ENCODE results near the gene FOXL3. TPM values are rescaled to one million over a fixed set of nuclear protein-coding genes. Genes with fewer than 3 reads are reported as not detected.

Gene FOXL3
- total RNA-seq, 1 experiment from 2014 or later, result not detected

DNA sequence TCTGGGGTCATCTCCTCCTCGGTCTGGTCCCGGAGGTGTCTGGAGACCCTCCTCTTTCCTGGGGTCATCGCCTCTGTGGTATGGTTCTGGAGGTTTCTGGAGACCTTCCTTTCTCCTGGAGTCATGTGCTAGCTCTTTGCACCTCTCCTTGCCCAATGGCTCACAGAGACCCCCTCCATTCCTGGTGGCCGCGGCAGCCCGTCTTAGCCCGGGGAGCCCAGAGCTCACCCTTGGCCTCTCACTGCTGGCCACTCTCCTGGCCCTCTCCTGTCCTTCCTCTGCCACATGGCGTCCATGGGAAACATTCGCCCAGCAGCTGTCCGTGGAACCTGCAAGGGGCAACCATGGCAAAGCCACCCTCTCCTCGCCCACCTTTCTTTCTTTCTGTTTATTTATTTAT lies 20.2 kb upstream of the FOXL3 start:
- Mint-ChIP-seq H3K27ac (ENCODE audit: unreplicated experiment) (no peak overlapping the region), H3K4me1 (ENCODE audit: low read depth, unreplicated experiment) (peaks cover 4% of the 10 kb centered on the region), H3K36me3 (ENCODE audit: insufficient read depth, unreplicated experiment) (no peaks in the 10 kb centered on the region), H3K9me3 (ENCODE audit: low read depth, unreplicated experiment) (peaks cover 12% of the 10 kb centered on the region), H3K27me3 (ENCODE audit: unreplicated experiment) (peaks cover 74% of the 10 kb centered on the region), H3K4me3 (ENCODE audit: low read depth, unreplicated experiment) (no peak overlapping the region)
- no TSS peak for BruUV-seq (replicated peaks)
- CTCF ChIA-PET, result no interaction called here
- DNase-seq, result no peak
- intact Hi-C loops (cut with micrococcal nuclease; ENCODE audit: unreplicated experiment), result no loop called here
- TF ChIP-seq, protein P1, sequence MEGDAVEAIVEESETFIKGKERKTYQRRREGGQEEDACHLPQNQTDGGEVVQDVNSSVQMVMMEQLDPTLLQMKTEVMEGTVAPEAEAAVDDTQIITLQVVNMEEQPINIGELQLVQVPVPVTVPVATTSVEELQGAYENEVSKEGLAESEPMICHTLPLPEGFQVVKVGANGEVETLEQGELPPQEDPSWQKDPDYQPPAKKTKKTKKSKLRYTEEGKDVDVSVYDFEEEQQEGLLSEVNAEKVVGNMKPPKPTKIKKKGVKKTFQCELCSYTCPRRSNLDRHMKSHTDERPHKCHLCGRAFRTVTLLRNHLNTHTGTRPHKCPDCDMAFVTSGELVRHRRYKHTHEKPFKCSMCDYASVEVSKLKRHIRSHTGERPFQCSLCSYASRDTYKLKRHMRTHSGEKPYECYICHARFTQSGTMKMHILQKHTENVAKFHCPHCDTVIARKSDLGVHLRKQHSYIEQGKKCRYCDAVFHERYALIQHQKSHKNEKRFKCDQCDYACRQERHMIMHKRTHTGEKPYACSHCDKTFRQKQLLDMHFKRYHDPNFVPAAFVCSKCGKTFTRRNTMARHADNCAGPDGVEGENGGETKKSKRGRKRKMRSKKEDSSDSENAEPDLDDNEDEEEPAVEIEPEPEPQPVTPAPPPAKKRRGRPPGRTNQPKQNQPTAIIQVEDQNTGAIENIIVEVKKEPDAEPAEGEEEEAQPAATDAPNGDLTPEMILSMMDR (IDR thresholded peaks at IDR 0.05; ENCODE audit: unreplicated experiment), result no peak

DNA sequence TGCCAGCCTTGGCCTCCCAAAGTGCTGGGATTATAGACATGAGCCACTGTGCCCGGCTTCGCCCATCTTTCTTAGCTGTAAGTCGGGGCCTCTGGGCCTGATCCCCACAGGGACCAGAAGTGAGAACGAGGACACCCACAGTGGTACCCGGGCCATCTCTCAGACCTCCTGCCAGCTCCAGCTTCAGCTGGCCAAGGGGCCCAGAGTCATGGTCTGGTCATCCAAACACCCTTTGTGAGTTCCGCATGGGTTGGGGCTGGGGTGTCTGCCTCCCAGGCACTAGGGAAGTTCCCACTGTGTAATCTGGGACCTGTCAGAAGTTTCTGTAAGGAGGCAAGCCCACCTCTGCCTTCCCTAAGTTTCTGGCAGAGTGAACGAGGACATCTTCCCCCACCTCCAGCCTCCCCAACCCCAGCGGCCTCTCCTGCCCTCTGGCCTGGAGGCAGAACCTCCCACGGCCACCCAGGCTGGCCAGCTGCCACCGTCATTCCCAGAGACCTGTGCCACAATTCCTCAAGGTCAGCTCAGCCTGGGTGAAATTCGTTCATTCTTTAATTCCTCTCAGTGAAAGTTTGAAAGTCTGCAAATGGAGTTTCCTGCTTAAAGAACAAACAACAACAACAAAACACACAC lies 19.5 kb upstream of the FOXL3 start:
- no TSS peak for BruUV-seq (replicated peaks)

DNA sequence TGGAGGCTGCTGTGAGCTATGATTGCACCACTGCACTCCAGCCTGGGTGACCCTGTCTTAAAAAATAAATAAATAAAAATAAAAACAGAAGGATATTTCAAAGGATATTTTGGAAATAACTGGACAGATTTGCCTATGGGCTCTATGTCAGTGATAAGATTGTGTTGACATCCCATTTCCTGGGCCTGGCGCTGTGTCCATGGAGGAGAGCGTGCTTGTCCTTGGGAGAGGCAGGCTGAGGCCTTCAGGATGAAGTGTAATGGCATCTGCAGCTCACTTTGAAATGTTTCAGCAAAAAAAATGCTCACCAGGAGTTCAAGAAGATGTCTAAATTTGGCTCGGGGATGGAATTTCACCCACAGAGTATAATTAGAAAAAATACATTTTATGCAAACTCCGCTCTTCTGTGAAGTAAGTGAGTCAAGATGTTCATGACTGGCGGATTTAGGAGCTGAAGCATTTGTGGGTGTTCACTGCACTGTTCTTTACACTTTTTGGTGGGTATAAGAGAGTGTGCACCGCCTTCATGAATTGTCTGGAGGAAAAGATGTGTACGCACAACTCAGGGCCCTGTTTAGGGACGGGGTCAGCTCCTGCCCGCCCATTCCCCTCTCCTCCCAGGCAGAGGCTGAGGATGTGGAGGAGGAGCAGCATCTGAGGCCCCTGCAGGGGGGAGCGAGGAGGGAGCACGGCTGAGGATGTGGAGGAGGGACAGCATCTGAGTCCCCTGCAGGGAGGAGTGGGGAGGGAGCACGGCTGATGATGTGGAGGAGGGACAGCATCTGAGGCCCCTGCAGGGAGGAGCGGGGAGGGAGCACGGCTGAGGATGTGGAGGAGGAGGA lies 18.5 kb upstream of the FOXL3 start:
- DNase-seq, result no peak
- H3K27me3 Mint-ChIP-seq (ENCODE audit: unreplicated experiment), result peaks cover 69% of the 10 kb centered on the region
- TF ChIP-seq, protein P1 (IDR thresholded peaks at IDR 0.05; ENCODE audit: unreplicated experiment), result no peak
- H3K9me3 Mint-ChIP-seq (ENCODE audit: low read depth, unreplicated experiment), result peaks cover 12% of the 10 kb centered on the region
- no peaks in the 10 kb centered on the region for H3K4me1 Mint-ChIP-seq (ENCODE audit: low read depth, unreplicated experiment)
- intact Hi-C loops (cut with micrococcal nuclease; ENCODE audit: unreplicated experiment), result no loop called here
- no peak overlapping the region for H3K27ac Mint-ChIP-seq (ENCODE audit: unreplicated experiment)
- no TSS peak for BruUV-seq (replicated peaks)
- H3K36me3 Mint-ChIP-seq (ENCODE audit: insufficient read depth, unreplicated experiment), result no peaks in the 10 kb centered on the region
- no peak overlapping the region for H3K4me3 Mint-ChIP-seq (ENCODE audit: low read depth, unreplicated experiment)
- CTCF ChIA-PET, result interaction anchor here (0.6 kb wide), 1 partner anchor 62 kb away, joined by 9 read pairs; no protein-coding TSS in a partner anchor

More for the DNA sequence above, 19.5 kb upstream of the FOXL3 start:
- DNase-seq, result no peak
- Mint-ChIP-seq H3K27ac (ENCODE audit: unreplicated experiment) (no peak overlapping the region), H3K9me3 (ENCODE audit: low read depth, unreplicated experiment) (peaks cover 12% of the 10 kb centered on the region), H3K36me3 (ENCODE audit: insufficient read depth, unreplicated experiment) (no peaks in the 10 kb centered on the region), H3K4me1 (ENCODE audit: low read depth, unreplicated experiment) (no peaks in the 10 kb centered on the region), H3K4me3 (ENCODE audit: low read depth, unreplicated experiment) (no peak overlapping the region), H3K27me3 (ENCODE audit: unreplicated experiment) (peaks cover 74% of the 10 kb centered on the region)
- TF ChIP-seq, protein P1 (IDR thresholded peaks at IDR 0.05; ENCODE audit: unreplicated experiment), result no peak
- CTCF ChIA-PET, result no interaction called here
- intact Hi-C loops (cut with micrococcal nuclease; ENCODE audit: unreplicated experiment), result no loop called here

DNA sequence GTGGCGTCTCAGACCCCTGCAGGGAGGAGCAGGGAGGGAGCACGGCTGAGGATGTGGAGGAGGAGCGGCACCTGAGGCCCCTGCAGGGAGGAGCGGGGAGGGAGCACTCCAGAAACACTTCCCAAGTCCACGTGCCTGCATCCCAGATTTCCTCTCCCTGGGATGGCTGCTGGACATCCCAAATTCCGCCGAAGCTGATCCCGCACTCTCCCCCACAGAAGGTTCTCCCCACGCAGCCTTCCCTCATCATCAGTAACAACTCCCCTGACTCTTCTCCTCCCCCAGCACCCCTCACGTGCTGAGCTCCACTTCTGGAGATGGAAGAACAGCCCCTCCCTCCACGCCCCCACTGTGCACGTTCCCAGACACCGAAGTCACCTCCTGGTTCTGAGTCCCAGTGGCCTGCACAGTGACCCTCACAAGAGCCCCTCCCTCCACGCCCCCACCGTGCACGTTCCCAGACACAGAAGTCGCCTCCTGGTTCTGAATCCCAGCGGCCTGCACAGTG lies 17.8 kb upstream of the FOXL3 start:
- no peak overlapping the region for H3K27ac Mint-ChIP-seq (ENCODE audit: unreplicated experiment)
- TF ChIP-seq, protein P1 (IDR thresholded peaks at IDR 0.05; ENCODE audit: unreplicated experiment), result no peak
- CTCF ChIA-PET, result interaction anchor here (0.8 kb wide), 1 partner anchor 14 kb away, joined by 3 read pairs; no protein-coding TSS in a partner anchor
- no peak overlapping the region for H3K4me3 Mint-ChIP-seq (ENCODE audit: low read depth, unreplicated experiment)
- no TSS peak for BruUV-seq (replicated peaks)
- intact Hi-C loops (cut with micrococcal nuclease; ENCODE audit: unreplicated experiment), result no loop called here
- H3K27me3 Mint-ChIP-seq (ENCODE audit: unreplicated experiment), result peaks cover 71% of the 10 kb centered on the region
- no peak for DNase-seq
- no peaks in the 10 kb centered on the region for H3K4me1 Mint-ChIP-seq (ENCODE audit: low read depth, unreplicated experiment)
- H3K36me3 Mint-ChIP-seq (ENCODE audit: insufficient read depth, unreplicated experiment), result no peaks in the 10 kb centered on the region
- peaks cover 12% of the 10 kb centered on the region for H3K9me3 Mint-ChIP-seq (ENCODE audit: low read depth, unreplicated experiment)

All from Calu3 (cell line).